CD4-positive, alpha-beta T cell (primary cell): Measurements from ENCODE around the gene ISOC2. TPM values are rescaled to one million over a fixed set of nuclear protein-coding genes. Genes with fewer than 3 reads are reported as not detected.

Experiments used
- ATAC-seq: fragments of 200-7000 bp; cut with Tn5 transposase; one replicate; pipeline ENCODE4 v1.10.0; 2022; ENCODE audit warnings: mild to moderate bottlenecking; ENCODE audit not compliant: poor library complexity
- CTCF ChIA-PET: fragments of 350-600 bp; sonication (Branson Sonifier 250); formaldehyde crosslinking; loops from one replicate; lab custom pipeline; 2021; ENCODE audit warnings: antibody characterized with exemption, inconsistent platforms; lab: Charles Lee
- POLR2A ChIA-PET: fragments of 350-600 bp; sonication (Branson Sonifier 250); formaldehyde crosslinking; loops from one replicate; lab custom pipeline; 2021; ENCODE audit warnings: antibody characterized with exemption, inconsistent platforms; lab: Charles Lee
- DNase-seq, 14 experiments: peaks; one replicate each; pipeline ENCODE4 v3.0.0-alpha.2; 2013 to 2020; ENCODE audit warnings: mixed read lengths in 2 of 14
- H3K27ac ChIP-seq, 2 donors: one replicate each; pipeline versions ENCODE4 v1.5.1 to v1.7.0; 2013; ENCODE audit warnings: low read length in 2 of 2, low read depth in 1 of 2, mild to moderate bottlenecking in 1 of 2
- H3K27me3 ChIP-seq, 2 experiments: 1 replicate in 1 of 2; 2 replicates in 1 of 2; pipeline versions ENCODE4 v1.6.1 to v1.7.0; 2013; ENCODE audit warnings: low read length in 2 of 2, control low read depth in 1 of 2, mild to moderate bottlenecking in 1 of 2, moderate library complexity in 1 of 2; ENCODE audit not compliant: insufficient read depth in 2 of 2, control insufficient read depth in 1 of 2
- H3K36me3 ChIP-seq: one replicate; pipeline ENCODE4 v1.6.1; 2013; ENCODE audit warnings: low read length, control low read depth; ENCODE audit not compliant: insufficient read depth
- H3K4me1 ChIP-seq: one replicate; pipeline ENCODE4 v1.6.1; 2013; ENCODE audit warnings: low read length, control low read depth; ENCODE audit not compliant: insufficient read depth
- H3K4me3 ChIP-seq: one replicate; pipeline ENCODE4 v1.5.1; 2013; ENCODE audit warnings: mild to moderate bottlenecking, low read length, moderate library complexity
- H3K9me3 ChIP-seq, 2 experiments: 1 replicate in 1 of 2; 2 replicates in 1 of 2; pipeline versions ENCODE4 v1.6.1 to v1.7.0; 2013; ENCODE audit warnings: low read length in 2 of 2, mild to moderate bottlenecking in 2 of 2, control low read depth in 1 of 2, moderate library complexity in 1 of 2; ENCODE audit not compliant: control insufficient read depth in 1 of 2, insufficient read depth in 1 of 2
- H3K27ac Mint-ChIP-seq: one replicate; pipeline ENCODE4 v1.8.0; 2020; ENCODE audit warnings: mixed read lengths
- H3K27me3 Mint-ChIP-seq: one replicate; pipeline ENCODE4 v1.8.0; 2021; ENCODE audit warnings: mixed read lengths
- H3K36me3 Mint-ChIP-seq: one replicate; pipeline ENCODE4 v1.8.0; 2021; ENCODE audit warnings: low read depth, mixed read lengths
- H3K4me1 Mint-ChIP-seq: one replicate; pipeline ENCODE4 v1.8.0; 2021; ENCODE audit warnings: low read depth, mixed read lengths
- H3K4me3 Mint-ChIP-seq: one replicate; pipeline ENCODE4 v1.8.0; 2020; ENCODE audit warnings: mild to moderate bottlenecking, mixed read lengths
- H3K9me3 Mint-ChIP-seq: one replicate; pipeline ENCODE4 v1.8.0; 2020; ENCODE audit warnings: mixed read lengths
- intact Hi-C, 2 experiments: fragments of 100-400 bp; cut with DNase I in 1 of 2; cut with micrococcal nuclease in 1 of 2; formaldehyde crosslinking; loops; one replicate each; pipeline versions ENCODE4 v1.15.1 to v1.9.0; 2023 to 2025; cut with DNase I, micrococcal nuclease
- total RNA-seq, 174 experiments: library from RNA in 2 of 174; stranded (reverse) in 2 of 174; gene quantifications; one replicate each; pipeline ENCODE4 v1.2.3 and lab custom pipeline; 2021 to 2026
- TF ChIP-seq, protein P1 (sequence below): fragments of 200-600 bp; IDR thresholded peaks from one replicate; pipeline ENCODE4 v1.8.0; 2022; ENCODE audit warnings: antibody characterized with exemption, mild to moderate bottlenecking

Gene ISOC2
- total RNA-seq, 2 experiments from 2014 or later, result 1.5 to 2.2 TPM

DNA sequence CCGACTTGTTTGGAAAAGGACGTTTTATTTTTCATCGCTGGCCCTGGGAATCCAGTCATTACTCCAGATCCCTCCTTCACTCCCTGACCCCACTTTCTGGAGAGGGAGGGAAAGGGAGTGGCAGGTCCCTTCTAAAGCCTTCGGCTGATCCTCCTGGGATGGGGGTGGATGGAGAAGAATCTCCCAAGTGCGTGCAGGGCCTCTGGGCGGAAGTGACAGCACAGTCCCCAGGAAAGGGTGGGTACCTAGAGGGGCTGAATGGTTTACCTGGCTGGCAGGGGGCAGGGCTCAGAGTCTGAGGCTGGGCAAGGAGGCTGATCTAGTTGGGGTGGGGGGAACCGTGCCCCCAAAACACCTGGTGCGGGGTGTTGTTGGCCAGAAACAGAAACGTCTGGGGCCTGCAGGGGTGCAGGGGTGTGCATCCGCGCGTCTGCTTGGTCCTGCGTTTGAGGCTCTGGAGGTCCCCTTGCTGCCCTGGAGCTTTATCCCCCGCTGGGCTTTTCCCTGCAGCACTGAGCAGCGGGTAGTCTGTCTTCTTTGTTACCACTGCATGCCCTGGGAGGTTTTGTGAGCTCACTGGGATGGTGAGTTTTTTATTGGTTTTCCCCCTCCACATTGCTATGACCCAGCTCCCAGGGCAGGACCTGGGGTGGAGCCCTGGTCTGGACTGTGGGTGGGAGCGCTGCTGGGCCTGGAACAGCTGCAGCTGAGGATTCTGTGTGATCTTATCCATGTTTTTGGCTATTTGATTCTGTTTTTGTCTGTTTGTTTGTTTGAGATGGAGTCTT, 12.0 kb upstream of the ISOC2 start:
- DNase-seq, result no peak
- no peak overlapping the region for H3K4me3 Mint-ChIP-seq
- H3K4me1 Mint-ChIP-seq, result peaks cover 23% of the 10 kb centered on the region
- no peak overlapping the region for H3K4me3 ChIP-seq
- H3K9me3 Mint-ChIP-seq, result no peaks in the 10 kb centered on the region
- no peak for ATAC-seq
- peaks cover 6% of the 10 kb centered on the region for H3K36me3 Mint-ChIP-seq
- TF ChIP-seq, protein P1, sequence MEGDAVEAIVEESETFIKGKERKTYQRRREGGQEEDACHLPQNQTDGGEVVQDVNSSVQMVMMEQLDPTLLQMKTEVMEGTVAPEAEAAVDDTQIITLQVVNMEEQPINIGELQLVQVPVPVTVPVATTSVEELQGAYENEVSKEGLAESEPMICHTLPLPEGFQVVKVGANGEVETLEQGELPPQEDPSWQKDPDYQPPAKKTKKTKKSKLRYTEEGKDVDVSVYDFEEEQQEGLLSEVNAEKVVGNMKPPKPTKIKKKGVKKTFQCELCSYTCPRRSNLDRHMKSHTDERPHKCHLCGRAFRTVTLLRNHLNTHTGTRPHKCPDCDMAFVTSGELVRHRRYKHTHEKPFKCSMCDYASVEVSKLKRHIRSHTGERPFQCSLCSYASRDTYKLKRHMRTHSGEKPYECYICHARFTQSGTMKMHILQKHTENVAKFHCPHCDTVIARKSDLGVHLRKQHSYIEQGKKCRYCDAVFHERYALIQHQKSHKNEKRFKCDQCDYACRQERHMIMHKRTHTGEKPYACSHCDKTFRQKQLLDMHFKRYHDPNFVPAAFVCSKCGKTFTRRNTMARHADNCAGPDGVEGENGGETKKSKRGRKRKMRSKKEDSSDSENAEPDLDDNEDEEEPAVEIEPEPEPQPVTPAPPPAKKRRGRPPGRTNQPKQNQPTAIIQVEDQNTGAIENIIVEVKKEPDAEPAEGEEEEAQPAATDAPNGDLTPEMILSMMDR, result no peak
- intact Hi-C loops, result loop anchor here in 1 of 2 experiments (10.0 kb wide), 1 partner anchor 841 kb away; the partner anchor contains the start of gene ZSCAN5A
- ChIA-PET POLR2A (no interaction called here), CTCF (interaction anchor here (1.7 kb wide), 1 partner anchor 31 kb away, joined by 4 read pairs; no protein-coding TSS in a partner anchor)
- no peak overlapping the region for H3K27ac Mint-ChIP-seq
- H3K9me3 ChIP-seq, result no peaks in the 10 kb centered on the region
- no peaks in the 10 kb centered on the region for H3K36me3 ChIP-seq
- H3K4me1 ChIP-seq, result peaks cover 24% of the 10 kb centered on the region
- H3K27me3 ChIP-seq, result no peaks in the 10 kb centered on the region
- no peak overlapping the region for H3K27ac ChIP-seq
- no peaks in the 10 kb centered on the region for H3K27me3 Mint-ChIP-seq

DNA sequence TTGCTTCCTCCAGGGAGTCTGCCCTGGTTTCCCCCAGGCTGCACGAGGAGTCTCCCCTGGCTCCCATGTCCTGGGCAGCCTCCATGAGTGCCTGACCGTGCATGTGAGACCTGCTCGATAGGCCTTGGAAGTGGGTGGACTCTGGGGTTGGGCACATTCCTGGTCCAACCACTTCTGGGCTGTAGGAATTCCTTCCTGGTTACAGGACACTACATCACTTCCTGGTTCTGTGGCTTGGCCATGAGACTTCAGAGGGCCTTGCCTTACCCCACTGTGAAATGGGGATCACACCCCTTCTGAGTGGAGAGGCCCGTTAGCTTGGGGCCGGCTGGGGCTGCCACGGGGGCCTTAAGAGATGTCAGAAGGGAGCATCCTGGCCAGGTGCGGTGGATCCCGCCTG, 11.0 kb upstream of the ISOC2 start:
- peaks cover 6% of the 10 kb centered on the region for H3K36me3 Mint-ChIP-seq
- Histone ChIP-seq H3K27ac (no peak overlapping the region), H3K9me3 (no peaks in the 10 kb centered on the region), H3K4me3 (no peak overlapping the region), H3K4me1 (peaks cover 23% of the 10 kb centered on the region), H3K36me3 (no peaks in the 10 kb centered on the region), H3K27me3 (no peaks in the 10 kb centered on the region)
- intact Hi-C loops, result loop anchor here in 1 of 2 experiments (10.0 kb wide), 1 partner anchor 842 kb away; the partner anchor contains the start of gene ZSCAN5A
- ChIA-PET POLR2A (no interaction called here), CTCF (no interaction called here)
- no peak overlapping the region for H3K27ac Mint-ChIP-seq
- no peaks in the 10 kb centered on the region for H3K27me3 Mint-ChIP-seq
- no peaks in the 10 kb centered on the region for H3K9me3 Mint-ChIP-seq
- no peak overlapping the region for H3K4me3 Mint-ChIP-seq
- H3K4me1 Mint-ChIP-seq, result peaks cover 15% of the 10 kb centered on the region
- ATAC-seq, result no peak
- DNase-seq, result no peak
- TF ChIP-seq, protein P1, result no peak

- Histone ChIP-seq H3K27me3 (no peaks in the 10 kb centered on the region), H3K4me3 (no peak overlapping the region), H3K9me3 (no peaks in the 10 kb centered on the region), H3K4me1 (peaks cover 16% of the 10 kb centered on the region), H3K36me3 (no peaks in the 10 kb centered on the region), H3K27ac (no peak overlapping the region)
- Mint-ChIP-seq H3K9me3 (no peaks in the 10 kb centered on the region), H3K4me3 (no peak overlapping the region), H3K4me1 (peaks cover 6% of the 10 kb centered on the region), H3K27ac (no peak overlapping the region), H3K27me3 (no peaks in the 10 kb centered on the region), H3K36me3 (peaks cover 4% of the 10 kb centered on the region)
- ChIA-PET POLR2A (no interaction called here), CTCF (no interaction called here)
- TF ChIP-seq, protein P1, result no peak
- intact Hi-C loops, result loop anchor here in 1 of 2 experiments (10.0 kb wide), 1 partner anchor 844 kb away; the partner anchor contains the start of gene ZSCAN5A
- ATAC-seq, result no peak
- DNase-seq, result no peak
Measured at GRCh38 chr19:55471266-55471665, 9.8 kb upstream of the ISOC2 start.
